ENCODE data around the gene ZNF831.

ZNF831 gene

GRCh38 chr20:59170406-59171349 is 7.1 kb downstream of the ZNF831 start:
- H3K4me3 ChIP-seq (ENCODE audit: low read depth, low read length) = no peak overlapping the region
- DNase-seq (ENCODE audit: low read depth) = no peak
- no peak for TF ChIP-seq CTCF (IDR thresholded peaks at IDR 0.05; ENCODE audit: insufficient read depth, low read depth, low read length, missing control alignments)

GRCh38 chr20:59171986-59172385 is 8.4 kb downstream of the ZNF831 start:
- no peak for DNase-seq (ENCODE audit: low read depth)
- no peak overlapping the region for H3K4me3 ChIP-seq (ENCODE audit: low read depth, low read length)
- TF ChIP-seq CTCF (IDR thresholded peaks at IDR 0.05; ENCODE audit: insufficient read depth, low read depth, low read length, missing control alignments) = no peak

GRCh38 chr20:59173938-59174491 is 10.4 kb downstream of the ZNF831 start:
- no peak for DNase-seq (ENCODE audit: low read depth)
- no peak for TF ChIP-seq CTCF (IDR thresholded peaks at IDR 0.05; ENCODE audit: insufficient read depth, low read depth, low read length, missing control alignments)
- H3K4me3 ChIP-seq (ENCODE audit: low read depth, low read length) = no peak overlapping the region

- H3K4me3 ChIP-seq (ENCODE audit: low read depth, low read length) = no peak overlapping the region
- DNase-seq (ENCODE audit: low read depth) = no peak
- TF ChIP-seq CTCF (IDR thresholded peaks at IDR 0.05; ENCODE audit: insufficient read depth, low read depth, low read length, missing control alignments) = no peak
These were observed 11.4 kb downstream of the ZNF831 start for GRCh38 chr20:59175002-59175401.

GRCh38 chr20:59175861-59176260 is 12.2 kb downstream of the ZNF831 start:
- DNase-seq (ENCODE audit: low read depth) = no peak
- no peak for TF ChIP-seq CTCF (IDR thresholded peaks at IDR 0.05; ENCODE audit: insufficient read depth, low read depth, low read length, missing control alignments)
- H3K4me3 ChIP-seq (ENCODE audit: low read depth, low read length) = no peak overlapping the region

GRCh38 chr20:59176812-59177211 is 13.2 kb downstream of the ZNF831 start:
- no peak overlapping the region for H3K4me3 ChIP-seq (ENCODE audit: low read depth, low read length)
- no peak for TF ChIP-seq CTCF (IDR thresholded peaks at IDR 0.05; ENCODE audit: insufficient read depth, low read depth, low read length, missing control alignments)

More at GRCh38 chr20:59176812-59177211, 13.2 kb downstream of the ZNF831 start:
- no peak for DNase-seq (ENCODE audit: low read depth)

All from GM12865 (cell line).